ENCODE results near the gene ANKRD27.

The ANKRD27 gene

GRCh38 chr19:32581705-32582179 is 93.2 kb downstream of the ANKRD27 start (continued):
- TF ChIP-seq ZNF398 (tag by site-specific recombination; IDR thresholded peaks at IDR 0.05): no peak
- no peak for TF ChIP-seq ZNF169 (tag by site-specific recombination; IDR thresholded peaks at IDR 0.05)
- no peak for TF ChIP-seq ZNF645 (tag by site-specific recombination; IDR thresholded peaks at IDR 0.05)
- TF ChIP-seq ZXDB (tag by site-specific recombination; IDR thresholded peaks at IDR 0.05): peak; percentile 14
- TF ChIP-seq ZNF843 (tag by site-specific recombination; IDR thresholded peaks at IDR 0.05): no peak
- TF ChIP-seq PATZ1 (tag by site-specific recombination; IDR thresholded peaks at IDR 0.05): peak; percentile 64
- TF ChIP-seq KLF9 (tag by site-specific recombination; IDR thresholded peaks at IDR 0.05; ENCODE audit: low read depth): no peak; the same call in 1 of the 2 replicates
- TF ChIP-seq, protein P1, sequence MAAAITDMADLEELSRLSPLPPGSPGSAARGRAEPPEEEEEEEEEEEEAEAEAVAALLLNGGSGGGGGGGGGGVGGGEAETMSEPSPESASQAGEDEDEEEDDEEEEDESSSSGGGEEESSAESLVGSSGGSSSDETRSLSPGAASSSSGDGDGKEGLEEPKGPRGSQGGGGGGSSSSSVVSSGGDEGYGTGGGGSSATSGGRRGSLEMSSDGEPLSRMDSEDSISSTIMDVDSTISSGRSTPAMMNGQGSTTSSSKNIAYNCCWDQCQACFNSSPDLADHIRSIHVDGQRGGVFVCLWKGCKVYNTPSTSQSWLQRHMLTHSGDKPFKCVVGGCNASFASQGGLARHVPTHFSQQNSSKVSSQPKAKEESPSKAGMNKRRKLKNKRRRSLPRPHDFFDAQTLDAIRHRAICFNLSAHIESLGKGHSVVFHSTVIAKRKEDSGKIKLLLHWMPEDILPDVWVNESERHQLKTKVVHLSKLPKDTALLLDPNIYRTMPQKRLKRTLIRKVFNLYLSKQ (tag by site-specific recombination; IDR thresholded peaks at IDR 0.05; ENCODE audit: borderline replicate concordance): no peak
- TF ChIP-seq ZNF585B (tag by site-specific recombination; IDR thresholded peaks at IDR 0.05): no peak
- 0 out of 2 replicates have a peak, but pooled peaks have one; percentile 26 for TF ChIP-seq ZNF266 (tag by site-specific recombination; IDR thresholded peaks at IDR 0.05; ENCODE audit: low read depth)
- TF ChIP-seq ZNF2 (tag by site-specific recombination; IDR thresholded peaks at IDR 0.05): peak; percentile 58; the same call in 1 of the 2 replicates
- no peak; the same call in 1 of the 2 replicates for TF ChIP-seq ZNF501 (tag by site-specific recombination; IDR thresholded peaks at IDR 0.05)
- TF ChIP-seq, protein P2, sequence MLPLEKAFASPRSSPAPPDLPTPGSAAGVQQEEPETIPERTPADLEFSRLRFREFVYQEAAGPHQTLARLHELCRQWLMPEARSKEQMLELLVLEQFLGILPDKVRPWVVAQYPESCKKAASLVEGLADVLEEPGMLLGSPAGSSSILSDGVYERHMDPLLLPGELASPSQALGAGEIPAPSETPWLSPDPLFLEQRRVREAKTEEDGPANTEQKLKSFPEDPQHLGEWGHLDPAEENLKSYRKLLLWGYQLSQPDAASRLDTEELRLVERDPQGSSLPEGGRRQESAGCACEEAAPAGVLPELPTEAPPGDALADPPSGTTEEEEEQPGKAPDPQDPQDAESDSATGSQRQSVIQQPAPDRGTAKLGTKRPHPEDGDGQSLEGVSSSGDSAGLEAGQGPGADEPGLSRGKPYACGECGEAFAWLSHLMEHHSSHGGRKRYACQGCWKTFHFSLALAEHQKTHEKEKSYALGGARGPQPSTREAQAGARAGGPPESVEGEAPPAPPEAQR (tag by site-specific recombination; IDR thresholded peaks at IDR 0.05): 0 out of 2 replicates have a peak, but pooled peaks have one; percentile 9
- TF ChIP-seq ZNF600 (tag by site-specific recombination; IDR thresholded peaks at IDR 0.05): peak; percentile 73; the same call in 1 of the 2 replicates
- no peak for TF ChIP-seq SETDB1 (IDR thresholded peaks at IDR 0.05; ENCODE audit: insufficient read length, low read length)
- no peak for TF ChIP-seq ZNF791 (tag by site-specific recombination; IDR thresholded peaks at IDR 0.05)
- no peak for TF ChIP-seq ZNF768 (tag by site-specific recombination; IDR thresholded peaks at IDR 0.05)
- no peak for TF ChIP-seq HOXC10 (CRISPR knock-in tag; IDR thresholded peaks at IDR 0.05)
- no peak for TF ChIP-seq ZNF610 (tag by site-specific recombination; IDR thresholded peaks at IDR 0.05; ENCODE audit: borderline replicate concordance)
- no peak for TF ChIP-seq ZNF280C (tag by site-specific recombination; IDR thresholded peaks at IDR 0.05)
- TF ChIP-seq HIC1 (tag by site-specific recombination; IDR thresholded peaks at IDR 0.05): no peak
- TF ChIP-seq ZNF274 (IDR thresholded peaks at IDR 0.05; ENCODE audit: low read length): no peak
- no peak for TF ChIP-seq ZNF274 (tag by site-specific recombination; IDR thresholded peaks at IDR 0.05; ENCODE audit: borderline replicate concordance)

Measured in HEK293 (cell line).